HG03045 (cell line): ENCODE measurements around the gene LUZP1.

Experiments
- ATAC-seq: cut with Tn5 transposase; IDR thresholded peaks from one replicate; pipeline ENCODE4 v1.9.1; 2021; ENCODE audit warnings: mild to moderate bottlenecking, moderate library complexity; ENCODE audit not compliant: unreplicated experiment

The LUZP1 gene

GRCh38 chr1:23091545-23091944, 77.1 kb downstream of the LUZP1 start:
- ATAC-seq, result no peak

GRCh38 chr1:23090056-23090455, 78.6 kb downstream of the LUZP1 start:
- no peak for ATAC-seq

GRCh38 chr1:23088027-23088426, 80.6 kb downstream of the LUZP1 start:
- no peak for ATAC-seq

- ATAC-seq, result no peak
These were observed 83.0 kb downstream of the LUZP1 start for GRCh38 chr1:23085696-23086095.

- ATAC-seq, result no peak
These were observed 83.8 kb downstream of the LUZP1 start for GRCh38 chr1:23084880-23085279.

- no peak for ATAC-seq
These were observed 84.8 kb downstream of the LUZP1 start for GRCh38 chr1:23083714-23084480.

- no peak for ATAC-seq
These were observed 87.3 kb downstream of the LUZP1 start for GRCh38 chr1:23081376-23081775.

- no peak for ATAC-seq
These were observed 87.8 kb downstream of the LUZP1 start for GRCh38 chr1:23080885-23081284.

- no peak for ATAC-seq
These were observed 89.6 kb downstream of the LUZP1 start for GRCh38 chr1:23079025-23079424.

GRCh38 chr1:23074012-23074411, 94.6 kb downstream of the LUZP1 start:
- no peak for ATAC-seq

- ATAC-seq, result no peak
These were observed 99.0 kb downstream of the LUZP1 start for GRCh38 chr1:23069675-23070074.

- ATAC-seq, result no peak
These were observed 99.5 kb downstream of the LUZP1 start for GRCh38 chr1:23069149-23069548.

- ATAC-seq, result no peak
These were observed 102.6 kb downstream of the LUZP1 start for GRCh38 chr1:23066075-23066474.

- no peak for ATAC-seq
These were observed 103.3 kb downstream of the LUZP1 start for GRCh38 chr1:23065385-23065784.

GRCh38 chr1:23062271-23062670, 106.4 kb downstream of the LUZP1 start:
- ATAC-seq, result no peak

GRCh38 chr1:23057301-23057700, 111.4 kb downstream of the LUZP1 start:
- no peak for ATAC-seq

- no peak for ATAC-seq
These were observed 117.3 kb downstream of the LUZP1 start for GRCh38 chr1:23051290-23051909.

- ATAC-seq, result no peak
These were observed 118.5 kb downstream of the LUZP1 start for GRCh38 chr1:23050201-23050600.

- no peak for ATAC-seq
These were observed 124.6 kb downstream of the LUZP1 start for GRCh38 chr1:23044035-23044434.

GRCh38 chr1:23040509-23040908, 128.1 kb downstream of the LUZP1 start:
- no peak for ATAC-seq

- no peak for ATAC-seq
These were observed 129.3 kb downstream of the LUZP1 start for GRCh38 chr1:23039308-23039826.

GRCh38 chr1:23037081-23037740, 131.4 kb downstream of the LUZP1 start:
- no peak for ATAC-seq
